DOHH2 (cell line): ENCODE results near the gene CSNK2A1.
A peak's percentile ranks its signal among the peaks of the same experiment; 100 is the strongest.

Experiments
- H3F3A ChIP-seq: fragments of 200-600 bp; sonication (generic), shearing (Covaris generic); 2 replicates; pipeline ENCODE4 v1.6.0; 2016; ENCODE audit warnings: antibody characterized with exemption, mild to moderate bottlenecking; ENCODE audit not compliant: control insufficient read depth, insufficient read depth
- H3K27ac ChIP-seq: fragments of 200-600 bp; sonication (generic); 2 replicates; pipeline ENCODE4 v1.5.1; 2014; ENCODE audit warnings: low read depth, mild to moderate bottlenecking, low read length, moderate library complexity
- H3K27me3 ChIP-seq: fragments of 200-600 bp; sonication (generic); 2 replicates; pipeline ENCODE4 v1.6.1; 2014; ENCODE audit warnings: mild to moderate bottlenecking, low read length, mixed read lengths; ENCODE audit not compliant: control insufficient read depth
- H3K36me3 ChIP-seq: fragments of 200-600 bp; sonication (generic); 2 replicates; pipeline ENCODE4 v1.6.1; 2014; ENCODE audit warnings: mild to moderate bottlenecking, low read length, moderate library complexity, mixed read lengths; ENCODE audit not compliant: control insufficient read depth
- H3K4me1 ChIP-seq: fragments of 200-600 bp; sonication (generic); 2 replicates; pipeline ENCODE4 v1.6.1; 2014; ENCODE audit warnings: mild to moderate bottlenecking, low read length, mixed read lengths; ENCODE audit not compliant: control insufficient read depth
- H3K4me2 ChIP-seq: fragments of 200-600 bp; sonication (generic); 2 replicates; pipeline ENCODE4 v1.6.0; 2014; ENCODE audit warnings: mild to moderate bottlenecking, low read length, moderate library complexity
- H3K4me3 ChIP-seq: fragments of 200-600 bp; sonication (generic); 2 replicates; pipeline ENCODE4 v1.5.1; 2014; ENCODE audit warnings: mild to moderate bottlenecking, low read length, mixed read lengths
- H3K79me2 ChIP-seq: fragments of 200-600 bp; sonication (generic); 2 replicates; pipeline ENCODE4 v1.6.1; 2014; ENCODE audit warnings: mild to moderate bottlenecking, low read length, mixed read lengths; ENCODE audit not compliant: control insufficient read depth
- H3K9me2 ChIP-seq: fragments of 200-600 bp; sonication (generic); replicated peaks from 2 replicates; pipeline ENCODE4 v1.6.1; 2014; ENCODE audit warnings: mild to moderate bottlenecking, low read length, mixed read lengths; ENCODE audit not compliant: control insufficient read depth
- H3K9me3 ChIP-seq: fragments of 200-600 bp; sonication (generic); 2 replicates; pipeline ENCODE4 v1.6.1; 2014; ENCODE audit warnings: antibody characterized with exemption, low read length, mixed read lengths; ENCODE audit not compliant: control insufficient read depth, insufficient read depth
- H4K20me1 ChIP-seq: fragments of 200-600 bp; sonication (generic); 2 replicates; pipeline ENCODE4 v1.6.0; 2014; ENCODE audit warnings: low read depth, mild to moderate bottlenecking, antibody characterized with exemption, low read length, moderate library complexity; ENCODE audit not compliant: control insufficient read depth, insufficient read depth
- CTCF ChIP-seq: fragments of 200-600 bp; sonication (generic); IDR thresholded peaks from one replicate; pipeline ENCODE4 v1.5.1; 2014; ENCODE audit warnings: antibody characterized with exemption, mild to moderate bottlenecking, low read depth, low read length; ENCODE audit not compliant: poor library complexity, severe bottlenecking
- EZH2phosphoT487 ChIP-seq: fragments of 200-600 bp; sonication (generic); IDR thresholded peaks from 2 replicates; pipeline ENCODE4 v1.6.1; 2017; ENCODE audit warnings: borderline replicate concordance, mild to moderate bottlenecking, antibody characterized with exemption, low read length, moderate library complexity, mixed read lengths

Gene CSNK2A1

GRCh38 chr20:539191-539590 is 4.4 kb downstream of the CSNK2A1 start:
- Histone ChIP-seq H3K27ac (no peak overlapping the region), H3K4me3 (no peak overlapping the region), H3K9me2 (no peaks in the 10 kb centered on the region), H4K20me1 (peaks cover 29% of the 10 kb centered on the region), H3K79me2 (peaks cover 94% of the 10 kb centered on the region), H3K4me1 (peaks cover 84% of the 10 kb centered on the region), H3F3A (no peaks in the 10 kb centered on the region), H3K9me3 (peaks cover 3% of the 10 kb centered on the region; the same call in 1 of the 2 replicates), H3K4me2 (peak overlapping the region; percentile 10), H3K27me3 (no peaks in the 10 kb centered on the region), H3K36me3 (peaks cover 44% of the 10 kb centered on the region)
- TF ChIP-seq EZH2phosphoT487 (no peak), CTCF (no peak)

DNA sequence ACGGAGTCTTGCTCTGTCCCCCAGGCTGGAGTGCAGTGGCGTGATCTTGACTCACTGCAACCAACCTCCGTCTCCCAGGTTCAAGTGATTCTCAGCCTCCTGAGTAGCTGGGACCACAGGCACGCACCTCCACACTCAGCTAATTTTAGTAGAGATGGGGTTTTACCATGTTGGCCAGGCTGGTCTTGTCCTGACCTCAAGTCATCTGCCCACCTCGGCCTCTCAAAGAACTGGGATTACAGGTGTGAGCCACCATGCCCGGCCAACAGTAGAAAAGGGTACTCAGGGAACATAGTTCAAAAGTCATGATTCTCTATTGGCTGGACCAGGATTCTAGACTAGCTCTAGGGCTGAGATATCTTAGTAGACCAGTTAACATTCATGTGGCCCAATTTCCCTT is 5.6 kb downstream of the CSNK2A1 start:
- H3K4me2 ChIP-seq = 0 out of 2 replicates have a peak overlapping the region, but pooled peaks have one; percentile 10
- TF ChIP-seq EZH2phosphoT487 (no peak), CTCF (no peak)
- H3K9me2 ChIP-seq = no peaks in the 10 kb centered on the region
- H3K27ac ChIP-seq = no peak overlapping the region
- H3K9me3 ChIP-seq = peaks cover 3% of the 10 kb centered on the region; the same call in 1 of the 2 replicates
- H4K20me1 ChIP-seq = peaks cover 38% of the 10 kb centered on the region
- peaks cover 50% of the 10 kb centered on the region for H3K36me3 ChIP-seq
- no peaks in the 10 kb centered on the region for H3K27me3 ChIP-seq
- H3K4me3 ChIP-seq = no peak overlapping the region
- no peaks in the 10 kb centered on the region for H3F3A ChIP-seq
- H3K4me1 ChIP-seq = peaks cover 90% of the 10 kb centered on the region
- peaks cover 100% of the 10 kb centered on the region for H3K79me2 ChIP-seq

- peak overlapping the region; percentile 33 for H3K4me2 ChIP-seq
These were observed 7.1 kb downstream of the CSNK2A1 start for GRCh38 chr20:536426-537010.

More at GRCh38 chr20:536426-537010, 7.1 kb downstream of the CSNK2A1 start:
- Histone ChIP-seq H3K9me3 (peaks cover 3% of the 10 kb centered on the region; the same call in 1 of the 2 replicates), H3F3A (no peaks in the 10 kb centered on the region), H3K36me3 (peaks cover 50% of the 10 kb centered on the region), H3K9me2 (no peaks in the 10 kb centered on the region), H3K4me3 (no peak overlapping the region), H3K27ac (no peak overlapping the region), H3K27me3 (no peaks in the 10 kb centered on the region), H4K20me1 (peaks cover 39% of the 10 kb centered on the region), H3K79me2 (peaks cover 100% of the 10 kb centered on the region), H3K4me1 (peaks cover 77% of the 10 kb centered on the region)
- no peak for TF ChIP-seq EZH2phosphoT487
- no peak for TF ChIP-seq CTCF
